DMS114 treated with DMSO at 0.1 percent for 48 hours (cell line): Measurements from ENCODE around the gene CCSER1.
"Not testable (repeated sequence)": the region's sequence is repeated elsewhere in the genome, so short reads cannot be mapped to it uniquely, and the experiment has no call there.

ENCODE experiments used
- DNase-seq: peaks from one replicate; lab custom pipeline; 2025; ENCODE audit not compliant: unreplicated experiment; lab: John Stamatoyannopoulos, UW

The CCSER1 gene

DNA sequence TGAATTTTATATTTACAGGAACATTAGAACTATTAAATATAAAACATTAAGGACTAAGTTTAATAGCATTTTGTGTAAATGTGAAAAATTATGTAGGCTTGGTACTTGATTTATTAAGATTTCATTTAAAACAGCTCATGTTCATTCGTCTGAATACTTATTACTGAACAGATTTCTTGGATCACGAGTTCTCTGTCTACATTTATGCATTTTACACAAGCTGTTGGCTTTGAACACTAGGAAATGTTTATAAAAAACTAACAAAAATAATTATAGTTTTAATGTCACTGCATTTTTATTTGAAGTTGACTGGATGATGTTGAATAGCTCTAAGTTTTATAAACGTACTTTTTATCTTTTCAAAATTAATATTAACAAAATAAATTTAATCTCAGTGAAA is 888.7 kb downstream of the CCSER1 start:
- DNase-seq = no peak

DNA sequence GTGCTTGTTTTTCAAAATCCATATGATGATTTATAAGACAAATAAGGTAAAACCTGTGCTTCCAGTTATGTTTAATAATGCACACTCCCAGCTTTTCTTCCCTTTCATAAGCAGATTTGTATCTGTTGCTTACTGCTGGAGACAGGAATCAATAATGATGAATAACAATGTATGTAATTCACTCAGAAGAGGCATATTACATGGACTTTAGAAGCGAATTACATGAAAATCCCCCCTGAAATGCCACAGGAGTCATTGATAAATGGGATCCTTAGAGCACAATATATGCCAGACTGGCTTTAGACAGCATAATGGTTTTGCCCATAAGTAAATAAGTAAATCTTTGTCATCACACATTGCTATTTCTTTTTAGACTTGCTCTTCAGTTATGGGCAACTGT is 892.3 kb downstream of the CCSER1 start:
- DNase-seq = no peak

DNA sequence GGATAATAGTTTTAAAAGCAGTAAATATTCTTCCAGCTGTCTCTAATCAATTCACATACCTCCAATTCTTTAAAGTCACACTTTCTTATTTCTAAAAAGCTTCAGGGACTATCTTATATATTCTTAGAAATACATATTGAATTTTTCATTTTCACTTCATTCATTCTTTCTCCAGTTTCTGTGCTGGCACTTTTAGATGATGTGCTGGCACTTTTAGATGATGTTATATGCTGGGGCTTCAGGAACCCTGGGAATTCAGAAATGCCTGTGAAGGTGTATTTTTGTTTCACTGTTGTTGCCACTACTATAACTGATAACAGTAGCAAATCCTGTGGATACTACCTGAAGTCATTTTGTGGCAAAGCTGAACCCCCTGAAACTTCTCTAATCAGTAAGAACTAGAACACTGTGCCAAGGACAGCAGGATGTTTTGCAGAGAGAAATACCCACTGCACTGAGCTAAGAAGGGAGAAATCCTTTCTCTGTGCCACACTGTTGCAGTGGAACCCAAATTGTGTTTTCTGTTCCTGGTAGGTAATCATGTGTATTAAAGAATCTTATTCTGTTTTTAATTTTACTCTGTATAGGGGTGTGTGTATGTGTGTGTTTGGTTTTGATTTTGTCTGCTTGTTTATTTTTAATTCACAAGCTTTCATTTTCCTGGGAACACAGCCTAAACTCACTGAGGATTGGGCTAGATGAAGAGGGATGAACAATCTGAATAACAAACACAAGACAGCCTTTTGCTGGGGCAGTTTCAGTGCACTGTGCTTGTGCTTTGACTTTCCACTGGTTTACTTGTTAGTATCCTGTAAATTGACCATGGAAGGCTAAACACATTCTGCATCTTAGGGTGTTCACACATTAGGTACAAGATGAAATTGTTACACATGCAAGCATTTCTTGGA is 898.3 kb downstream of the CCSER1 start:
- DNase-seq = no peak

DNA sequence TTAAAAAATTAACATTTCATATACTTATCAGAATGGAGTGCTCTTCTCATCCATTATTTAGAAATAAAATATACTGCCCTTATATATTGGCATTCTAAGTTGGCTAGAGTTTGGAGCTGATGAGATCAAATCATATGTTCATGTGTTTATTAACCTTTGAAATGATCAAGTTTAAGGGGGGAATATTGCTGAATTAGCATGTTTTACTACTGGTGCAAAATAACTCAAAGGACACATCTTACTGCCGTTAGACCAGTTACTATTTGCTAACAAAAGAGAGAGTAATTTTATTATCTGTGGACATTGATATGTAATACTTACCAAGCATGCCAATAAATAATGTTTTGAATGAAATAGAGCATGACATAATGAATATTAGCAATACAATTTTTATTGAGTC is 901.0 kb downstream of the CCSER1 start:
- no peak for DNase-seq

DNA sequence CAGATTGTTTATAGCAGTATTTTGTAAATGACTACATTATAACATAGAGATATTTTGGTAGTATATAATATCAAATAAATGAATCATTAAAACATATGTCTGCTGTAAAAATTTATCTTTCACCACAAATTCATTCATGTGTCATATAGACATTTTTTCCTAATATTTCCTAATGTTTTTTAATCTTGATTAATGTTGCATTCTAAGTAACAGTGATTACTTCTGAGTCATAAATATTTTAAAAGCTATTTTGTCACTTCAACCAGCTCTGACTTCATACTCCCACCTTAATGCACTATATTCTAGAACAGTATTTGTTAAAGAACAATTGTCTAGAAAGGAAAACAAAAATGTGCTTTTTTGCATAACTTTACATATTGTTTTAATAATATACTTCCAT is 904.6 kb downstream of the CCSER1 start:
- DNase-seq = no peak

DNA sequence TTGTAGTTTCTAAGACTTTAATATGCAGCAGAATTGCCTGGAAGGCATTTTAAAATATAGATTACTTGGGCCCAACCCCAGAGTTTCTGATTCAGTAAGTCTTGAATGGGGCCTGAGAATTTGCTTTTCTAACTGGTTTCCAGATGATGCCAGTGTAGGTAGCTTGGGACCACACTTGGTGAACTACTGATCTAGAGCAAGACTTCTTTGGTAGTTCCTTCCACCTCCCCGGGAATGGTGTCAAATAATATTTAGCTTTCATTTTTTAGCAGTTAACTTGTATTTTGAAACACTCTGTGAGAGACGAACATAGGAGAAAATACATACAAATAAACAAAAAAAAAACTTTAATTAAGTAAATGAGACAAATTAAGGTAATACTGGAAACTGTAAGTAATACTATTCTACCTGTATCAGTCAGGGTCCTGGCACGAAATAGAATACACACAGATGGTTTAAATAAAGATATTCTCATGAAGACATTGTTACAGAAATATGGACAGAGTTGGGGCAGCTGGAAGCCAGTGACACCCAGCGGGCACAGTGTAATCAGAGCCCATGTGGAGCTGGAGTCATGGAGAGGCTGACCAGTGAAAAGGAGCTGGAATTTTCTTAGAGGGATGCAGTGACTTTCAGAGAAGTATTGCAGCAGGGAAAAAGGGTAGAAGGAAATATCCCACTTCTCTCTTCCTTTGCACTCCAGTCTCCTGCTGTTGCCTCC is 905.7 kb downstream of the CCSER1 start:
- DNase-seq = no peak

DNA sequence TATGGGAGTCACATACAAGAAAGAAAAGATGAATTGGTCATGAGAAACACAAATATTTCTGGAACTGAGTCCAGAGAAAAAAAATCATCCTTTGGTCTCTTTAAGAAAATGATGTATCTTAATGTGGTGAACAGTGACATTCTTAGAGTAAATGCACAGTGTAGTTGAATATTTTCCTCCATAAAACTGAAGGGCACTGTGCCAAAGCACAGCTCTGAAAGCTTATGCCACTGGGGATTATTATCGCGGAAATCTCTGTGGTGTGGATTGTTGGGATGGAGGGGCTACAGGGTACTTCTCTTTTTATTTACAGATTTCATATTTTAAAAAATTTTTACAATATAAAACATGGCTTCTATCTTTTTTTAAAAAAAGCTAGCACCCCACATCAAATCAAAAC is 908.1 kb downstream of the CCSER1 start:
- DNase-seq = no peak

DNA sequence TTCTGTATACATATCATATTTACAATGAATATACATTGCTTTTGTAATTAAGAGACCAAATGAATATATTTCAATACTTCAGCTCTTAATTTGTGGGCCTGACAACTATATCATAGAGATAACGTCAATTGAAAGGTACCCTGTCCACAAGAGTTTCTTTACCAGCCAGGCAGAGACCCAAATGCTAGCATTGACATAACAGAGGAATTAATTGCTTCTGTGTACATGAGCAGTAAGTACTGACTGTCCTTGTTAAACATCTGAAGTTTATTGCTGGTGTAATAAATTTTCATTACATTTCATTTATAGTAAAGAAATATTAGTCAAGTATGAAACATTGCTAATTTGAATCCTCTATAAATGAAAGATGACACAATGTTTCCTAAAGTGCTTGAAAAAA is 910.8 kb downstream of the CCSER1 start:
- no peak for DNase-seq

DNA sequence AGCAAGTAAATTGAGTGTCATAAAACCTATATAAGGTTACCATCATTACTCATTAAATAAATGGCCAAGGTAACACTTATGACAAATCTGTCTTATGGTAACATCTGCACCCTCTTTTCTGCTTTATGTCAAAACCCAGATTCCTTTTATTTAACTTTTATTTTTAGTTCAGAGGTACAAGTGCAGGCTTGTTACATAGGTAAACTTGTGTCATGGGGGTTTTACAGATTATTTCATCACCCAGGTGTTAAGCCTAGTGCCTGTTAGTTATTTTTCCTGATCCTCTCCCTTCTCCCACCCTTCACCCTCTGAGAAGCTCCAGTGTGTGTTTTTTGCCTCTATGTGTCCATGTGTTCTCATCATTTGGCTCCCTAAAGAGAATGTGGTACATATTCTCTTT is 930.7 kb downstream of the CCSER1 start:
- no peak for DNase-seq

DNA sequence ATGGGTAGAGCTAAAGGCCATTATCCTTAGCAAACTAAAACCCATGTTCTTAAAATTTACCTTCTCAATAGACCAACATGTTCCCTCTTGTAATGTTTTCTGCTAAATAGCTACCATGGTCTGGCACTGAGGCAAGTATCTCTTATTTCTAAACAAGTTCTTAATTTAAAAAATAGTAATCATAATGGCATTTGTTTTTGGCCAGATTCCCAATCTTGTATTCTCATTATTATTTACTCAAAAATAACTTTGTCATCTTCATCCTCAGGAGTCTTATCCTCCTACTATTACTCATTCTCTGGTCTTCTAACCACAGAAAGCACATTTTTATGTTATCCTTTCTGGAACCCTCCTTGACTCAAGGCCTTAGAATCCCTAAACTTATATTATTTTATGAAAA is 931.2 kb downstream of the CCSER1 start:
- no peak for DNase-seq

GRCh38 chr4:91064157-91064853 is 937.1 kb downstream of the CCSER1 start:
- no peak for DNase-seq

- DNase-seq = no peak
Observed at GRCh38 chr4:91065117-91065516, 937.9 kb downstream of the CCSER1 start.

DNA sequence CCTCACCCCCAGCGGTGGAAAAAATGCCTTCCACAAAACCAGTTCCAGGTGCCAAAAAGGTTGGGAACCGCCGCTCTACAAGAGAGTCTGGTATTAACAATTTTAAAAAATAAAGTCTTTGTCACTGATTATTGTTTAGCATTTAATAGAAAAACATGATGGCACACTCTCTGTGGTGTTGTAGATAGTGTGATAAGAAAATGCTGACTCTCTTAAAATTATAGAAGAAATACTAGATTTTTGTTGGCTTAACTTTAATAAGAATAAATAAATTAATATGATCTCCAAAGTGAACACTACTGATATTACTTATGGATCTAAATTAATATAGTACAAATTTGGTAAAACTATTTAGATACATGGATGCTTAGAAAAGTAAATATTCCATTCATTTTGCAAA is 943.5 kb downstream of the CCSER1 start:
- no peak for DNase-seq

DNA sequence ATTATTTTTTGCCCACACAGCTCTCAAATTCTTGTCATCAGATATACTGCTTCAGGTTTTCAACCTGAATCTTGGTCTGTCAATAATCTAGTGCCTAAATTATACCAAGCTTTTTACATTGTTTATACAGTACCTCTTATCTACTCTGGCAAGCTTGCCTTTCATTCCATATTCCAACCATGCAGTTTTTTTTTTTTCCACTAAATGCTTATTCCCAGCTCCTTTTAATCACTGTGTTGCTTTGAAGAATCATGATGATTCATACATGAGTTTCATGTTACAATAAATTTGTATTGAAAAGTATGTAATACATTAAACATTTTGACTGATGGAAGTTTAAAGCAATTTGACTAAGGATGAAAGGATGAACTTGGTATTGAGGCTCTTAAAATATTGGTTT is 949.0 kb downstream of the CCSER1 start:
- no peak for DNase-seq

DNA sequence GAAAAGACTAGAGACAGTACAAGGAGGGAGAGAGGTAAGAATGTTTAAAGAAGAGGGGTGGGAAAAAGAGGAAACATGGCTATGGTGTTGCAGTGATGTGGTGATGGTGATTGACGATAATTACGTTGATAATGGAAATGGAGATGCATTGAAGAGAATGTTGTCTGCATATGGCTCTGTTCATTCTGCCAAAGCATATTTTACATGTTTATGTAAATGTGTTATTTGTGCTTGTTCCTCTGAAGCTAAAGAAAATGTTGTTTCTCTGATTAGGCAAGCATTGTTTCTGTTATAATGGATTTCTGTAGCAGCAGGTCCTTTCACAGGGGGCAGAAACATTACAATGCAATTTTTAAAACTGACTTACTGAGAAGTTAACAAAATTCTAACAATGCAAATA is 958.8 kb downstream of the CCSER1 start:
- DNase-seq = no peak

GRCh38 chr4:91087743-91088142 is 960.5 kb downstream of the CCSER1 start:
- no peak for DNase-seq

DNA sequence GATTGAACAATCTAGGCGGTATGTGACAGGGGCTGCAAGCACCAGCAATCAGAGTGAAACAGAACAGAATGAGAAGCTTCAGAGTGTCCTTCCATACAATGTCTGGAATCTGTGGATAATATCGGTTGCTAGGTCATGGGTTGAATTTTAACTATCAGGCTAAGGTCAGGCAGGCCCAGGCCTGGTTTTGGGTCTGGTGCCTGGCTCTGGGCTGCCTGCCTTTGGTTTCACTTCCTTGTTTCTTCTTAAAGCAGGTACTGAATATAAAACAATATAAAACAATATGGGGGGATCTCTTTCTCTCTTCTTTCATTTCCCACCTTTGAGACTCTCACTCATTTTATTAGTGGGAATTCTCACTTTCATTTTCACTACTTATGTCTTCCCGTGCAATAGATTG is 962.0 kb downstream of the CCSER1 start:
- DNase-seq = no peak

GRCh38 chr4:91092398-91092980 is 965.3 kb downstream of the CCSER1 start:
- no peak for DNase-seq

DNA sequence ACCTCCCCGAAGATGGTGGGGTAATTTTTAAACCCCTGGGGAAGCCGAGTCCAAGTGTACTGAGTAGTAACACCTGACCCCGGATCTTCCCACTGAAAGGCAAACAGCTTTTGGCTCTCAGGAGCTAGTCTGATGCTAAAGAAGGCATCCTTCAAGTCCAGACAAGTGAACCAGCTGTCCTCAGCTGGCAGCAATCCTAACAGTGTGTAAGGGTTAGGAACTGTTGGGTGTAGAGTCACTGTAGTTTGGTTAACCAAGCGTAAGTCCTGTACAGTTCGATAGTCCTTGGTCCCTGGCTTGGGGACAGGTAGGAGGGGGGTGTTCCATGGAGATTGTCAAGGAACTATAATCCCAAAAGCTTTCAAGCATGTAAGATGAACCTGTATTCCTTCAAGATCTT is 967.0 kb downstream of the CCSER1 start:
- DNase-seq = not testable (repeated sequence)

DNA sequence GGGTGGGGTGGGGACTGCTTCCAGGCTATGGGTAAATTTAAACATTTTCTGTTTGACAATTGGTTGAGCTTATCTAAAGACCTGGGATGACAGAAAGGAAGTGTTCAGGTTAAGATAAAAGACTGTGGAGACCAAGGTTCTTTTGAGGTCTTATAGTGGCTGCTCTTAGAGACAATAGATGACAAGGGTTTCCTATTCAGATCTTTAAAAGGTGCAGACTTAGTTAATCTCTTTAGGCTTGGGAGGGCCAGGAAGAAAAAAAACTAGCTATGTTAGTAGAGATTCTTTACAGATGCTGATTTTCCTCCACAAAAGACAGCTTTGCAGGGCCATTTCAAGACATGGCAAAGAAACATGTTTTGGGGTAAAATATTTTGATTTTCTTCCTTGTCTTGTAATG is 972.5 kb downstream of the CCSER1 start:
- DNase-seq = no peak

- no peak for DNase-seq
Observed at GRCh38 chr4:91108751-91109150, 981.6 kb downstream of the CCSER1 start.
